GM12878 (cell line): ENCODE results near the gene RSRC1. TPM values are rescaled to one million over a fixed set of nuclear protein-coding genes. Genes with fewer than 3 reads are reported as not detected.

ENCODE experiments used
- ATAC-seq: fragments of 200-7000 bp; cut with Tn5 transposase; 3 replicates; pipeline ENCODE4 v1.9.1; 2020; ENCODE audit warnings: mild to moderate bottlenecking, moderate library complexity
- BruUV-seq: library from RNA; stranded (reverse); fragments of 400-500 nt; replicated peaks from 2 replicates; lab custom pipeline; 2021; lab: Mats Ljungman, UMichigan
- CTCF ChIA-PET: fragments of 300-600 bp; sonication (Branson Sonifier 250); formaldehyde crosslinking; extraction: SDS; loops from one replicate; lab custom pipeline; 2021; ENCODE audit warnings: inconsistent platforms; lab: Yijun Ruan, JAX
- POLR2A ChIA-PET: fragments of 350-600 bp; formaldehyde crosslinking; extraction: SDS; loops from one replicate; lab custom pipeline; 2021; ENCODE audit warnings: inconsistent platforms; lab: Charles Lee
- RAD21 ChIA-PET: fragments of 300-600 bp; sonication (Branson Sonifier 250); formaldehyde crosslinking; loops from one replicate; lab custom pipeline; 2023; ENCODE audit warnings: antibody characterized with exemption; ENCODE audit not compliant: unreplicated experiment; lab: Charles Lee
- SMC1A ChIA-PET: fragments of 300-600 bp; sonication (Branson Sonifier 250); formaldehyde crosslinking; loops from one replicate; lab custom pipeline; 2023; ENCODE audit not compliant: unreplicated experiment, uncharacterized antibody; lab: Charles Lee
- DNase-seq: peaks from one replicate; pipeline ENCODE4 v3.0.0-alpha.2; 2011; ENCODE audit warnings: low read depth, low spot score
- FAIRE-seq: peaks from 3 replicates; lab custom pipeline; 2011; peaks lifted over from hg19 to GRCh38; lab: Jason Lieb, UNC
- H2AFZ ChIP-seq: 2 replicates; pipeline ENCODE4 v1.6.0; 2011; ENCODE audit warnings: low read depth, low read length, control low read depth; ENCODE audit not compliant: control insufficient read depth
- H3K27ac ChIP-seq: 2 replicates; pipeline ENCODE4 v1.5.1; 2011; ENCODE audit warnings: control low read depth; ENCODE audit not compliant: control insufficient read depth, insufficient read depth
- H3K27me3 ChIP-seq, 2 experiments: replicated peaks in 1 of 2; 2 replicates each; pipeline versions ENCODE4 v1.6.0 to v1.6.1; 2011; ENCODE audit warnings: low read length in 1 of 2; ENCODE audit not compliant: control insufficient read depth in 2 of 2, insufficient read depth in 2 of 2
- H3K36me3 ChIP-seq, 2 experiments: 2 replicates each; pipeline ENCODE4 v1.5.1; 2011; ENCODE audit warnings: low read length in 1 of 2; ENCODE audit not compliant: control insufficient read depth in 2 of 2, insufficient read depth in 2 of 2
- H3K4me1 ChIP-seq: 2 replicates; pipeline ENCODE4 v1.6.1; 2011; ENCODE audit warnings: mild to moderate bottlenecking, low read length, moderate library complexity, mixed read lengths; ENCODE audit not compliant: control insufficient read depth, insufficient read depth
- H3K4me2 ChIP-seq: 2 replicates; pipeline ENCODE4 v1.6.0; 2011; ENCODE audit warnings: control low read depth; ENCODE audit not compliant: control insufficient read depth, insufficient read depth
- H3K4me3 ChIP-seq: fragments of 200-600 bp; sonication (generic); 2 replicates; pipeline ENCODE4 v1.5.1; 2016
- H3K79me2 ChIP-seq: 2 replicates; pipeline ENCODE4 v1.6.0; 2011; ENCODE audit warnings: low read length; ENCODE audit not compliant: control insufficient read depth, insufficient read depth
- H3K9ac ChIP-seq: 2 replicates; pipeline ENCODE4 v1.8.0; 2011; ENCODE audit warnings: low read length, control low read depth, mixed read lengths; ENCODE audit not compliant: control insufficient read depth, insufficient read depth
- H3K9me3 ChIP-seq: replicated peaks from 3 replicates; pipeline ENCODE4 v1.5.1; 2011; ENCODE audit warnings: mild to moderate bottlenecking, low read length; ENCODE audit not compliant: control insufficient read depth, insufficient read depth
- H4K20me1 ChIP-seq: 2 replicates; pipeline ENCODE4 v1.6.0; 2011; ENCODE audit not compliant: control insufficient read depth, insufficient read depth
- BCLAF1 ChIP-seq: fragments of 450-650 bp; IDR thresholded peaks from 2 replicates; pipeline ENCODE4 v1.6.1; 2017; ENCODE audit warnings: antibody characterized with exemption, mild to moderate bottlenecking, moderate library complexity
- GABPA ChIP-seq: IDR thresholded peaks from 2 replicates; pipeline ENCODE4 v1.6.1; 2014; ENCODE audit warnings: antibody characterized with exemption, low read depth, mild to moderate bottlenecking, inconsistent platforms
- HSF1 ChIP-seq: fragments of 150-350 bp; IDR thresholded peaks from 2 replicates; pipeline ENCODE4 v1.6.1; 2014; ENCODE audit warnings: mild to moderate bottlenecking, low read depth, low read length
- JUNB ChIP-seq: IDR thresholded peaks from 2 replicates; pipeline ENCODE4 v1.6.1; 2016; ENCODE audit warnings: antibody characterized with exemption, mild to moderate bottlenecking
- NFXL1 ChIP-seq: fragments of 450-650 bp; IDR thresholded peaks from 2 replicates; pipeline ENCODE4 v1.6.1; 2017; ENCODE audit warnings: antibody characterized with exemption, mild to moderate bottlenecking, borderline replicate concordance
- RELB ChIP-seq: fragments of 450-650 bp; IDR thresholded peaks from 2 replicates; pipeline ENCODE4 v1.6.1; 2017; ENCODE audit warnings: low read depth, mild to moderate bottlenecking, moderate library complexity
- TBL1XR1 ChIP-seq: IDR thresholded peaks from 2 replicates; pipeline ENCODE4 v1.6.1; 2012; ENCODE audit warnings: low read depth, low read length, improper control_type of control experiment
- ZNF207 ChIP-seq: fragments of 450-650 bp; IDR thresholded peaks from 2 replicates; pipeline ENCODE4 v1.6.1; 2014; ENCODE audit warnings: antibody characterized with exemption, mild to moderate bottlenecking, borderline replicate concordance
- ZNF592 ChIP-seq: fragments of 450-650 bp; IDR thresholded peaks from 2 replicates; pipeline ENCODE4 v1.6.1; 2017; ENCODE audit warnings: mild to moderate bottlenecking, moderate library complexity
- WGBS: methylation state at CpG from one replicate; pipeline ENCODE4 v1.1.6; 2016; ENCODE audit warnings: low lambda C conversion rate; ENCODE audit not compliant: insufficient replicate concordance, insufficient coverage; ENCODE audit errors: missing lambda C conversion rate; 5-methylcytosine and 5-hydroxymethylcytosine counted together
- in situ Hi-C: fragments of 300-500 bp; cut with MboI; formaldehyde crosslinking; loops from 9 replicates; pipeline ENCODE4 v1.14.3; 2018; ENCODE audit warnings: mixed read lengths
- intact Hi-C: fragments of 100-400 bp; cut with micrococcal nuclease; formaldehyde crosslinking; loops from one replicate; pipeline ENCODE4 v1.14.2; 2022; ENCODE audit not compliant: unreplicated experiment
- polyA plus RNA-seq, 11 experiments: library from polyadenylated mRNA; depleted of rRNA in 4 of 11; unstranded in 6 of 11; stranded (reverse) in 5 of 11; fragments of >200 nt; fragmentation: Nextera tagmentation in 4 of 11; fragmentation: Illumina TruSeq in 1 of 11; extraction: Ambion mirVana in 4 of 11; extraction: Trizol in 1 of 11; gene quantifications; 1 replicate in 1 of 11; 2 replicates in 10 of 11; pipeline versions ENCODE4 v1.2.1 to v1.2.3, GENCODE V29; 2011 to 2016; ENCODE audit warnings: inconsistent platforms in 2 of 11, missing spikeins in 2 of 11, low read depth in 1 of 11
- total RNA-seq, 4 experiments: library from RNA; depleted of rRNA in 3 of 4; stranded (reverse); fragments of >200 nt in 3 of 4; fragmentation: Illumina TruSeq in 1 of 4; extraction: Trizol in 1 of 4; gene quantifications; 2 replicates each; pipeline versions ENCODE4 v1.2.1 to v1.2.3, GENCODE V29; 2013 to 2021

RSRC1 gene
- total and polyA plus RNA-seq, 10 of the 15 experiments (the other 5 are each of a cell fraction or from before 2014, with no cell fraction given): 16.4 to 85.9 (median 42.0) TPM

GRCh38 chr3:158403013-158403412 is 293.1 kb downstream of the RSRC1 start:
- Histone ChIP-seq H3K36me3 (no peaks in the 10 kb centered on the region), H4K20me1 (no peaks in the 10 kb centered on the region), H3K27me3 (no peaks in the 10 kb centered on the region), H3K79me2 (no peaks in the 10 kb centered on the region), H3K4me3 (no peak overlapping the region), H3K27ac (no peak overlapping the region), H2AFZ (no peak overlapping the region), H3K9me3 (no peaks in the 10 kb centered on the region; the same call in 2 of the 3 replicates), H3K4me1 (no peaks in the 10 kb centered on the region), H3K4me2 (no peak overlapping the region), H3K9ac (no peak overlapping the region)
- FAIRE-seq (no peak), ATAC-seq (no peak), DNase-seq (no peak)
- intact Hi-C loops: no loop called here
- no TSS peak for BruUV-seq
- ChIA-PET SMC1A (interaction anchor here (1.0 to 2.2 kb wide), 7 partner anchors 9 to 47 kb away, joined by 3 to 8 read pairs (median 5); no protein-coding TSS in a partner anchor), CTCF (interaction anchor here (0.6 to 2.0 kb wide), 6 partner anchors 9 to 554 kb away, joined by 3 to 14 read pairs (median 4); no protein-coding TSS in a partner anchor), RAD21 (interaction anchor here (0.5 to 0.8 kb wide), 3 partner anchors 31 to 90 kb away, joined by 3 read pairs; no protein-coding TSS in a partner anchor), POLR2A (no interaction called here)
- 93% methylated on average over 1 of the region's 1 CpG for WGBS
- no peak for TF ChIP-seq ZNF207
- TF ChIP-seq ZNF592: no peak
- TF ChIP-seq JUNB: no peak
- no peak for TF ChIP-seq GABPA
- no peak for TF ChIP-seq RELB
- no peak for TF ChIP-seq TBL1XR1
- TF ChIP-seq BCLAF1: no peak
- TF ChIP-seq NFXL1: no peak
- no peak for TF ChIP-seq HSF1
- in situ Hi-C loops: no loop called here
